ENCODE measurements around the gene TIPRL.

Gene TIPRL

DNA sequence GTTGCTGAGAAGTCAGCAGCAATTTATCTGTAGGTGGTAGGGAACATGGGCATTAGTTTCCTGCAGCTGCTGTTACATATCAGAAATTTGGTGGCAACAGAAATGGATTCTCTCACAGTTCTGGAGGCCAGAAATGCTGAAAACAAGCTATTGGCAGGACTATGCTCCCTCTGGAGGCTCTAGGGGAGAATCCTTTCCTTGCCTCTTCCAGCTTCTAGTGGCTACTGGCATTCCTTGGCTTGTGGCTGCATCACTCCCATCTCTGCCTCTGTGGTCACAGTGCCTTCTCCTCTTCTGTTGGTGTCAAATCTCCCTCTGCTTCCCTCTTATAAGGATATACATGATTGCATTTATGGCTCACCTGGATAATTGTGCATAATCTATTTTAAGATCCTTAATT lies 44.5 kb downstream of the TIPRL start:
- DNase-seq (ENCODE audit: low read depth in 2 of 2), result no peak
- TF ChIP-seq, protein P1, sequence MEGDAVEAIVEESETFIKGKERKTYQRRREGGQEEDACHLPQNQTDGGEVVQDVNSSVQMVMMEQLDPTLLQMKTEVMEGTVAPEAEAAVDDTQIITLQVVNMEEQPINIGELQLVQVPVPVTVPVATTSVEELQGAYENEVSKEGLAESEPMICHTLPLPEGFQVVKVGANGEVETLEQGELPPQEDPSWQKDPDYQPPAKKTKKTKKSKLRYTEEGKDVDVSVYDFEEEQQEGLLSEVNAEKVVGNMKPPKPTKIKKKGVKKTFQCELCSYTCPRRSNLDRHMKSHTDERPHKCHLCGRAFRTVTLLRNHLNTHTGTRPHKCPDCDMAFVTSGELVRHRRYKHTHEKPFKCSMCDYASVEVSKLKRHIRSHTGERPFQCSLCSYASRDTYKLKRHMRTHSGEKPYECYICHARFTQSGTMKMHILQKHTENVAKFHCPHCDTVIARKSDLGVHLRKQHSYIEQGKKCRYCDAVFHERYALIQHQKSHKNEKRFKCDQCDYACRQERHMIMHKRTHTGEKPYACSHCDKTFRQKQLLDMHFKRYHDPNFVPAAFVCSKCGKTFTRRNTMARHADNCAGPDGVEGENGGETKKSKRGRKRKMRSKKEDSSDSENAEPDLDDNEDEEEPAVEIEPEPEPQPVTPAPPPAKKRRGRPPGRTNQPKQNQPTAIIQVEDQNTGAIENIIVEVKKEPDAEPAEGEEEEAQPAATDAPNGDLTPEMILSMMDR (IDR thresholded peaks at IDR 0.05; ENCODE audit: low read depth, low read length), result no peak
- no peak overlapping the region for H3K4me3 ChIP-seq (replicated peaks in 1 of 2; ENCODE audit: low read depth in 2 of 2, low read length in 2 of 2)

DNA sequence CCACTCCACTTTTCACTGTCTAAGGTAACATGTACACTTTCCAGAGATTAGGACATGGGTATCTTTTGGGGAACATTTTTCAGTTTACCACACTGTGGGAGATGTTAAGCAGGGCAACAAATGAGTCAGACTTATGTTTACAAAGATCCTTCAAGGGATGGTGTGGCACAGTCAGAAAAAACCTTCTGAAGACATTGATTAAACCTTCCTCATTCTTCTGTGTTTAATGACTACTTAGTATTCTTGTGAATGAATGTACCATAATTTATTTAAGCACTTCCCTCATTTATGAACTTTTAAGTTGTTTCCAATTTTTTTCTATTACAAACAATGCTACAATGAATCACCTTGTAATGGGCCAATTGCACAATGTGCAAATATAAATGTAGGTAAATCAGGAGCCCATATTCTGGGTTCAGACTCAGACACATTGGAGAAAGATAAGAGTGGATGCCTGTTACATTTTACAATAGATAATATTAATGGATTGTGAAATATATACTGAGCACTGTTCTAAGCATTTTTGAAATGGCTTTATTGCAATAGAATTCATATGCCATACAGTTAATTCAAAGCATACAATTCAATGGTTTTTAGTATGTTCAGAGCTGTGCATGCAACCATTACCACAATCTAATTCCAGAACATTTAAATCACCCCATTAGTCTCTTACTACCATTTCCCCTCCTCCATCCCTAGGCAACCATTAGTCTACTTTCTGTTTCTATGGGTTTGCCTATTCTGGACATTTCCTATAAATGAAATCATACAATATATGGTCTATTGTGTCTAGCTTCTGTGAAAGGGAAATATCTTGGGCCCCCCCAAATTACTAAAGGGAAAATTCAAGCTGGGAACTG lies 45.1 kb downstream of the TIPRL start:
- no peak for DNase-seq (ENCODE audit: low read depth in 2 of 2)
- H3K4me3 ChIP-seq (replicated peaks in 1 of 2; ENCODE audit: low read depth in 2 of 2, low read length in 2 of 2), result no peak overlapping the region
- TF ChIP-seq, protein P1 (IDR thresholded peaks at IDR 0.05; ENCODE audit: low read depth, low read length), result no peak

DNA sequence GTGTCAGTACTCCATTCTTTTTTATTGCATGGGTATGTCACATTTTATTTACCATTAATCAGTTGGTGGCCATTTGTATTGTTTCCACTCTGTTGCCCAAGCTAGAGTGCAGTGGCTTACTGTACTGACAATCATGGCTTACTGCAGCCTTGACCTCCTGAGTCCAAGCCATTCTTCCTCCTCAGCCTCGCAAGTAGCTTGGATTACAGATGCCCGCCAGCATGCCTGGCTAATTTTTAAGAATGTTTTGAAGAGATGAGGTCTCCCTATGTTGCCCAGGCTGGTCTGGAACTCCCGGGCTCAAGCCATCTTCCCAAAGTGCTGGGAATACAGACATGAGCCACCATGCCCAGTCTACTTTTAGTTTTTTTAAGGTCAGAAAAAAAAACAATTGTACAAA lies 46.2 kb downstream of the TIPRL start:
- DNase-seq (ENCODE audit: low read depth in 2 of 2), result no peak
- no peak overlapping the region for H3K4me3 ChIP-seq (replicated peaks in 1 of 2; ENCODE audit: low read depth in 2 of 2, low read length in 2 of 2)
- TF ChIP-seq, protein P1 (IDR thresholded peaks at IDR 0.05; ENCODE audit: low read depth, low read length), result no peak

DNA sequence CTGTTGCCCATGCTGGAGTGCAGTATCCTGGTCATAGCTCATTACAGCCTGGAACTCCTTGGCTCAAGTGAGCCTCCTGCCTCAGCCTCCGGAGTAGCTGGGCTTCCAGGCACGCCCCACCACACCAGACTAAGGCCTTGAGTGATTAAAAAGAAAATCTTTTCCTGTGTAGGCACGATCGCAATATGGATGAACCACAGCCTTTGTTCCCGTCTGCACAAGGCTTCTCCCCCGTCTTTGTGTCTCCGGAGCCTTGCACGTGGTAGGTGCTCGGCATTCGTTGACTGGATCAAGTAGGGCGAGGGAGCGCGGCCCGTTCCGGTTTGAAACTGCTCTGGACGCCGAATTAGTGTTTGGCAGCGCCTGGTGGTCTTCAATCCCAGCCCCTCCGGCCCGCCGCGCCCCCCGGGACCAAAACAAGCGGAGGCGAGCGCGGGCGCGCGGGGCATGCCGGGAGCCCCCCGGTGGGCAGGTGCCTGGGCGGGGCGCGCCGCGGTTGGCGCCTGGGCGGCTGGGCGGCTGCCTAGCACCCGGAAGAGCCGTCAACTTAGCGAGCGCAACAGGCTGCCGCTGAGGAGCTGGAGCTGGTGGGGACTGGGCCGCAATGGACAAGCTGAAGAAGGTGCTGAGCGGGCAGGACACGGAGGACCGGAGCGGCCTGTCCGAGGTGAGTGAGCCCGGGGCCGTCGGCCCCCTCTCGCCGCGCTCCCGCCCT lies 46.9 kb downstream of the TIPRL start, which contains the start of gene SFT2D2:
TSS of gene SFT2D2 (plus strand) at position 529 of the 715 bp plus-strand sequence. CDS start at position 605, 76 bp downstream.
- DNase-seq (ENCODE audit: low read depth in 2 of 2), result peak; percentile 69 to 77
- TF ChIP-seq, protein P1 (IDR thresholded peaks at IDR 0.05; ENCODE audit: low read depth, low read length), result no peak
- peak within 1 kb of the TSS; percentile 90 to 96 for H3K4me3 ChIP-seq (replicated peaks in 1 of 2; ENCODE audit: low read depth in 2 of 2, low read length in 2 of 2)

DNA sequence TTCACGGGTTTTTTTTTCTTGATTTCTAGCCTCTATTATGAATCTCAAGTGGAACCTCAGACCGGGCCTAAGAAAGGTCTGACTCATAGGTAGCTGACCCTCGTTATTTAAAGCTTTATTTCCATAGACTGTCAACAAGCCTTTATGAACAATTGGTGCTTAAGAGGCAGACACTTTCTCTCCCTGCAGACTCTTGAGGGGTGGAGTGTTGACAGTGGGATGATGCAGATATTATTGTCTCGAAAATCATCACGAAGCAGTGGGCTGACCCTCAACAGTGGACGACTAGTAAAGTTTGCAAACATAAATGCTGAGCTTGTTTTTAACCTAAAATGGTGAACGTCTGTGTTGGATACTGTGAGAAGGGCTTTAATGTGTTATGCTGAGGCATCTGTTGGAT lies 48.9 kb downstream of the TIPRL start:
- peak overlapping the region; percentile 14 to 90 for H3K4me3 ChIP-seq (replicated peaks in 1 of 2; ENCODE audit: low read depth in 2 of 2, low read length in 2 of 2)
- DNase-seq (ENCODE audit: low read depth in 2 of 2), result peak in 1 of 2 donors; percentile 51
- TF ChIP-seq, protein P1 (IDR thresholded peaks at IDR 0.05; ENCODE audit: low read depth, low read length), result no peak

DNA sequence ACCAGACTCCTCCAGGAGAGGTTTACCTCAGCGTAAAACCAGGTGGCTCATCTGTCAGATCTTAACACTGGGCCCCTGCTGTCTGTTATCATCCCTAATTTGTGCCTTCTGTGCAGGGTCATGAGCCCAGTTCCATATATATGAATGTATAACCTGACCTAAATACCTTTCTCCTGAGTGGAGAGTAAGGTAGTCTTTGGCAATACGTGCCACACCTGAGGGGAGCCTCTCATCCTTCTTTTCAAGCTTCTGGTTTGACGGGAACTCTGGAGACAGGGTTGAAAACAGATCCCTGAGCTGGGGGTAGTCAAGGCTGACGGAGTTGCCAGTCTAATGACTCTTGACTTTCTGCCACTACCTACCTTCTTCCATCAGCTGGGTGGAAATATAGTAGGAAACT lies 51.1 kb downstream of the TIPRL start:
- H3K4me3 ChIP-seq (replicated peaks in 1 of 2; ENCODE audit: low read depth in 2 of 2, low read length in 2 of 2), result no peak overlapping the region
- DNase-seq (ENCODE audit: low read depth in 2 of 2), result no peak
- TF ChIP-seq, protein P1 (IDR thresholded peaks at IDR 0.05; ENCODE audit: low read depth, low read length), result no peak
